GM12875 (cell line): Measurements from ENCODE around the gene HGFAC.

Source experiments
- H3K4me3 ChIP-seq: one replicate; pipeline ENCODE4 v1.5.1; 2011; ENCODE audit warnings: low read depth, low read length, control low read depth
- TF ChIP-seq, protein P1 (sequence below): IDR thresholded peaks from 2 replicates; pipeline ENCODE4 v1.5.1; 2011; ENCODE audit warnings: low read depth, mild to moderate bottlenecking, control low read depth, inconsistent platforms, low read length, moderate library complexity, borderline replicate concordance; ENCODE audit not compliant: insufficient read depth

The HGFAC gene

DNA sequence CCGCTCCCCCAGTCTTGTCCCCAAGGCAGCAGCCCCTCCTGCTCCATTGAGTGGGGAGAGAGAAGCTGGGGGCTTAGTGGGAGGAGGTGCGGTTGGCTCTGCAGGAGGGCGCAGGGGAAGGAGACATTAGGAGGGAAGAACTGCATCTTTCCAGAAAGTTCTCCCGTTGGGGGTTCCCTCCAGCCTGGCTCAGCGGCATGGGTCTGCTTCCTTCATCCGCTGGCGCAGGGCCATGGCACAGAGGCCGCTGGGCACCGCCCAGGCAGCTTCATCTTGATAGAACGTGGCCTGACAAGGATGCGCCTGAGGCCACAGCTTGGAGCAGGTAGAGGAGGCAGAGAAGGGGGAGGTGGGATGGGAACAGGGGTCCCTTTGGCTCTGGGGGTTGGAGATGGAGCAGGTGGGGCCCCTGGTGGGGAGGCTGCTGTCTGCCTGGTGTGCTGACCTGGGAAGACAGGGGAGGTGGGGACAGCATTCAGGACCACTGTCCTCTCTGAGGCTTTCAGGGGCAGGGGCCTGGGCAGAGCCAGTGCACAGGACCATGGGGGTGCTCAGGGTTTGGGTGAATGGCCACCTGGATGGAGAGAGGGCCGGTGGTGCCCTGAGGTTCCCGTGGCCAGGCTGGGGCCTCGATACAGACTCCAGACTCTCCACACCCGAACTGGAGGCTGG lies 33.4 kb downstream of the HGFAC start:
- H3K4me3 ChIP-seq, result no peak overlapping the region
- TF ChIP-seq, protein P1, sequence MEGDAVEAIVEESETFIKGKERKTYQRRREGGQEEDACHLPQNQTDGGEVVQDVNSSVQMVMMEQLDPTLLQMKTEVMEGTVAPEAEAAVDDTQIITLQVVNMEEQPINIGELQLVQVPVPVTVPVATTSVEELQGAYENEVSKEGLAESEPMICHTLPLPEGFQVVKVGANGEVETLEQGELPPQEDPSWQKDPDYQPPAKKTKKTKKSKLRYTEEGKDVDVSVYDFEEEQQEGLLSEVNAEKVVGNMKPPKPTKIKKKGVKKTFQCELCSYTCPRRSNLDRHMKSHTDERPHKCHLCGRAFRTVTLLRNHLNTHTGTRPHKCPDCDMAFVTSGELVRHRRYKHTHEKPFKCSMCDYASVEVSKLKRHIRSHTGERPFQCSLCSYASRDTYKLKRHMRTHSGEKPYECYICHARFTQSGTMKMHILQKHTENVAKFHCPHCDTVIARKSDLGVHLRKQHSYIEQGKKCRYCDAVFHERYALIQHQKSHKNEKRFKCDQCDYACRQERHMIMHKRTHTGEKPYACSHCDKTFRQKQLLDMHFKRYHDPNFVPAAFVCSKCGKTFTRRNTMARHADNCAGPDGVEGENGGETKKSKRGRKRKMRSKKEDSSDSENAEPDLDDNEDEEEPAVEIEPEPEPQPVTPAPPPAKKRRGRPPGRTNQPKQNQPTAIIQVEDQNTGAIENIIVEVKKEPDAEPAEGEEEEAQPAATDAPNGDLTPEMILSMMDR, result no peak

DNA sequence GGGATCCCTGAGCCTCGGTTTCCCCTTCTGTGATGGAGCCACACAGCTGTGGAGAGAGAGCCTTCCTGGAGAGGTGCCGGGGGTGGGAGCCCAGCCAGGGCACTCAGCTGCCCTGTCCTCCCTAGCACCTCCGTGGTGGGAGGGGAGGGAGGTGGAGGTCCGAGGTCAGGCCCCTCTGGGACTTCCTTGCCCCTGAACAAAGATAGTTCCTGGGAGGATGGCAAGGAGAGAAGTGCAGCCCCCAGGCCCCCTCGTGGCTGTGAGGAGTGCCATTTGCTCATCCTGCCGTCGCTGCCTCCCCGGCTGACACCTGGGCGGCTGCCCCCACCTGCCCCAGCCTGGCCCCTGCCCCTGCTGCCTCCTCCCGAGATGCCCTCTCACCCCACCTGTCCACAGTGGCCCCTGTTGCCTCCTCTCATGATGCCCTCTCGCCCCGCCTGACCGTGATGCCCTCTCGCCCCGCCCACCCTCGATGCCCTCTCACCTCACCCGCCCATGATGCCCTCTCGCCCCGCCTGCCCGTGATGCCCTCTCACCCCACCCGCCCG lies 34.0 kb downstream of the HGFAC start:
- no peak overlapping the region for H3K4me3 ChIP-seq
- TF ChIP-seq, protein P1, result no peak

DNA sequence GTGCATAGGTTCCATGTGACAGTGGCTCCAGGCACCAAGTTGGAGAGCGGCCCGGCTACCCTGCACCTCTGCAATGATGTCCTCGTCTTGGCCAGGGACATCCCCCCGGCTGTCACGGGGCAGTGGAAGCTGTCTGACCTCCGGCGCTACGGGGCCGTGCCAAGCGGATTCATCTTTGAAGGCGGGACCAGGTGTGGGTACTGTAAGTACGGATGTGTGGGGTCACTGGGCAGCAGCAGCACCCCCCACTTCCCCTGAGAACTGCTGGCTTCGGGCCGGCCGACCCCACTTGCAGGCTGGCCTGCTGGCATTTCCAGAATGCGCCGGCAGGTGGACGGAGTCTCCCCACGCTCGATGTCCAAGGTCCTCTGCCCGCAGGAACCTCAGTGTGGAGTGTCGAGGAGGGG lies 34.6 kb downstream of the HGFAC start:
- TF ChIP-seq, protein P1, result no peak
- no peak overlapping the region for H3K4me3 ChIP-seq

DNA sequence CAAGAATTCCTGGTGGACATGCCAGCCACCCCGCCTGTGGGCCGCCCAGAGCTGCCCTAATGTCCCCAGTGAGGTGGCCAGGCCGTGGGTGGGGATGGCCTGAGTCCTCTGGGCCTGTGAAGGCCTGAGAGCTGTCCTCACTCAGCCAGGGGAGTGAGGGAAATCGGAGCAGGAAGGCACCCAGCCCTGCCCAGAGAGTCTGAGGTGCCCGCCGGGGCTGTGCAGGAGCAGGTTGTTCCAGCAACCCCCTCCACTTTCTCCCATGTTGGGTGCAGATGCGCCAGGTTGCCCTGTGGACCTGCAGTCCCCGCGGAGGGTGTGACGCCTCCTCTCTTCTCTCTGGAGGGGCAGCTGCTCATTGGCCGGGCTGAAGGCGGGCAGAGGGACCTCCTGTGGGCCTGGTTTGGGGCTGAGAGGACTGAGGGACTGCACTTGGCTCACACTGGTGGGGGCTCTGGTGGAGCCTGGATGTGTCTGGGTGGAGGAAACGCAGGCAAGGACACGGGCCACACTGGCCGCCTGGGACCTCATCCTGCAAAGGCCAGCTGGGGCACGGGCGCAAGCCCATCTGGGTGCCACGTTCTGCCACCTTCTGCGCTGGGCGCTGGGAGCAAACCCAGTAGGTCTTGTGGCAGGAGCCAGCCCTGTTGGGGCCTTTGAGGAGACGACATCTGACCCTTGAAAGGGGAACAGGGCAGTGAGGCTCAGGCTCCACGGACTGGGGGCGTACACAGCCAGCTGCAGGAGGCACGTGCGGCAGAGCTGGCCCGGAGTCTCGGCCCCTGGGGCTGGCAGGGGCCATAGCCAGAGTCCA lies 35.4 kb downstream of the HGFAC start:
- no peak overlapping the region for H3K4me3 ChIP-seq
- TF ChIP-seq, protein P1, result no peak

DNA sequence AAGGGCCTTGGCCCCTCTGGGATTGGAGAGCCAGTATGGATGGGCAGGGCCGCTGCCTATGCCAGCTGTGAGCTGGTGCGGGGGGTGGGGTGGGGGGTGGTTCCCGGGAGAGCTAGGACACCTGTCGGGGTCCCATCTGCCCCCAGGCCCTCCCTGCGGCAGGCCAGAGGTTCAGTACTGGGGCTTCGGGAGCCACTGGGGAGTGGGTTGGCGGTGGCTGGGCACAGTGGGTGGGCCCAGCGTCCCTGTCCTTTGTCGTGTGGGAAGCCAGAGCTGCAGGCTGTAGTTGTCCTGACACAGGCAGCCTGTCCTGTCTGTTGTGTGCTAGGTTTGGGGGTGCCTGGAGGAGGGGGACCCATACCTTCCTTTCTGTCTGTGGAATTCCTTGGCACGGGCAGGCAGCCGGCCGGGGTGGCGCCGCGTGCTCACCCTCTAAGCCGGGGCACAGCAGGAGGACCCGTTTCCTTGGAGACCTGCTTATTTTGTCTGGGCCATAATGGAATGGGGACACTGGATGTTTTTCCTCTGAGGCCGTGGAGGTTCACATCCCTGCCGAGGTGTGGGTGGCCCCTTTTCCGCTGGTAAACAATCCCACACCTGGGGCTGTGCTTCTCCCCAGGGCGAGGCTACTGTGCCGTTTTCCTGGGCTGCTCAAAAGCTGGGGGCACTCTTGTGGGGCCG lies 36.1 kb downstream of the HGFAC start:
- TF ChIP-seq, protein P1, result no peak
- no peak overlapping the region for H3K4me3 ChIP-seq

DNA sequence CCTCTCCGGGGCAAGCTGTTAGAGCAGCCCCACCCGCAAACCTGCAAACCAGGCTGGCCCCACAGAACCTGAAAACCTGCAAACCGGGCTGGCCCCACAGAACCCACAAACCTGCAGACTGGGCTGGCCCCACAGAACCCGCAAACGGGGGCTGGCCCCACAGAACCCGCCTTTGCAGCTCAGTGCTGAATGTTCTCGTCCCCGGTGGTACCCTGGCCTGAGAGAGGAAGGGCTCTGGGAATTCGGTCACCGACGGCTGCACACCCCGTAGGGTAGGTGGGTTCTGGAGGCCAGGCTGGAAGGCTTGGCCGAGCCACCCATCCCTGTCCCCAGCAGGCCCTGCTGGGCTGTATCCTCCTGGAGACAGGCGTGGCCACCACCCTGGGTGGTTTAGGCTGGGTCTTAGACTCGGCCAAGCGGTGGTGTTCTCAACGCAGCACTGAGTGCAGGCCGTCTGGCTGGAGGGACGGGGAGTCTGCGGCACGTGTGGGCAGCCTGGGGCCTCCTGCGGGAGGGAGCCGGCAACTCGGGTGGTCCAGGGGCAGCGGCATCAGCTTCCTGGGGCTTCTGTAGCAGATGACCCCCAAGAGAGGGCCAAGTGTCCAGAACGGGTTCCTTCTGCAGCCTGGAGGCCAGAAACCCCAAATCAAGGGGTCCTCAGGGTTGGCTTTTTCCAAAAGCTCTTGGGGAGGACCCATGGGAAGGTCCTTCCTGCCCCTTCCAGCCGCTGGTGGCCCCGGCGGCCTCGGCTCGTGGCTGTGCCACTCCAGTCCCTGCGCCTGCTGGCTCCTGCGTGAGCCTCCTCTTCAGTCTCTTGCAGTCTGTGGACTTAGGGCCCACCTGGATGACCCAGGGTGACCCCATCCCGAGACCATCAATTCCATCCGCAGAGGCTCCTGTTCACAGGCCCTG lies 36.9 kb downstream of the HGFAC start:
- TF ChIP-seq, protein P1, result no peak
- H3K4me3 ChIP-seq, result no peak overlapping the region
